ENCODE results near the gene KDELR1. TPM values are rescaled to one million over a fixed set of nuclear protein-coding genes. Genes with fewer than 3 reads are reported as not detected.

KDELR1 gene
- total RNA-seq, 1 experiment from 2014 or later = 198 TPM

DNA sequence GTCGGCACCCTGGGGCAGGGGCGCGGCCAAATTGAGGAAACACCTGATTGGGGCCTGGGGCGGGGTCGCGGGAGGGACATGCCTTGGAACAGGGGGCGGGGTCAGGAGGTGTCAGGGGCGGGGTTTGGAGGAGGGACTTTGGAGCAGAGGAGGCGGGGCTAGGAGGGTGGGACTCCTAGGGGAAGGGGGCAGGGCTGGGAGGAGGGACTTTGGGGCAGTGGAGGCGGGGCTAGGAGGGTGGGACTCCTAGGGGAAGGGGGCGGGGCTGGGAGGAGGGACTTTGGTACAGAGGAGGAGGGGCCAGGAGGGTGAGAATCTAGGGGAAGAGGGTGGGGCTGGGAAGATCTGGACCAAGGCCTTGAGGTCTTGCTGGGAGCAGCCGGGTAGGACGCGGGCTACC, 24.0 kb upstream of the KDELR1 start:
- H3K79me2 ChIP-seq (ENCODE audit: insufficient read depth, low read length) = no peaks in the 10 kb centered on the region
- no peak overlapping the region for H4K5ac ChIP-seq (ENCODE audit: insufficient read length, low read depth, low read length)
- Mint-ChIP-seq H3K27ac (no peak overlapping the region), H3K9me3 (no peaks in the 10 kb centered on the region), H3K4me1 (peaks cover 22 to 33% of the 10 kb centered on the region in 2 experiments), H3K4me3 (peak overlapping the region; percentile 80 to 87; a peak in 4 of 5 replicates), H3K27me3 (ENCODE audit: low read depth) (no peaks in the 10 kb centered on the region), H3K36me3 (ENCODE audit: insufficient read depth in 1 of 3, low read depth in 3 of 3) (peaks cover 0 to 15% (median 9%) of the 10 kb centered on the region in 3 experiments; a peak in 4 of 7 replicates)
- H2AK5ac ChIP-seq (ENCODE audit: insufficient read length, low read length) = no peak overlapping the region
- no peak overlapping the region for H2BK5ac ChIP-seq (ENCODE audit: insufficient read length, low read length)
- no peaks in the 10 kb centered on the region for H3K79me1 ChIP-seq (ENCODE audit: insufficient read depth, low read depth, low read length, poor library complexity, severe bottlenecking)
- no peak overlapping the region for H3K18ac ChIP-seq (ENCODE audit: insufficient read length, low read depth, low read length)
- no peak overlapping the region for H3K9ac ChIP-seq (ENCODE audit: extremely low read depth, insufficient read length, low read length)
- no peak overlapping the region for H3K27ac ChIP-seq (ENCODE audit: insufficient read length, low read depth, low read length)
- H3K23me2 ChIP-seq (ENCODE audit: insufficient read length, low read depth, low read length, poor library complexity, severe bottlenecking) = no peaks in the 10 kb centered on the region
- no peak overlapping the region for H3T11ph ChIP-seq (ENCODE audit: low read length)
- WGBS (ENCODE audit: extremely low coverage, insufficient read length, low lambda C conversion rate) = no CpG with 5 or more reads among the region's 14 CpGs
- TF ChIP-seq, protein P1, sequence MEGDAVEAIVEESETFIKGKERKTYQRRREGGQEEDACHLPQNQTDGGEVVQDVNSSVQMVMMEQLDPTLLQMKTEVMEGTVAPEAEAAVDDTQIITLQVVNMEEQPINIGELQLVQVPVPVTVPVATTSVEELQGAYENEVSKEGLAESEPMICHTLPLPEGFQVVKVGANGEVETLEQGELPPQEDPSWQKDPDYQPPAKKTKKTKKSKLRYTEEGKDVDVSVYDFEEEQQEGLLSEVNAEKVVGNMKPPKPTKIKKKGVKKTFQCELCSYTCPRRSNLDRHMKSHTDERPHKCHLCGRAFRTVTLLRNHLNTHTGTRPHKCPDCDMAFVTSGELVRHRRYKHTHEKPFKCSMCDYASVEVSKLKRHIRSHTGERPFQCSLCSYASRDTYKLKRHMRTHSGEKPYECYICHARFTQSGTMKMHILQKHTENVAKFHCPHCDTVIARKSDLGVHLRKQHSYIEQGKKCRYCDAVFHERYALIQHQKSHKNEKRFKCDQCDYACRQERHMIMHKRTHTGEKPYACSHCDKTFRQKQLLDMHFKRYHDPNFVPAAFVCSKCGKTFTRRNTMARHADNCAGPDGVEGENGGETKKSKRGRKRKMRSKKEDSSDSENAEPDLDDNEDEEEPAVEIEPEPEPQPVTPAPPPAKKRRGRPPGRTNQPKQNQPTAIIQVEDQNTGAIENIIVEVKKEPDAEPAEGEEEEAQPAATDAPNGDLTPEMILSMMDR (conservative IDR thresholded peaks at IDR 0.05) = no peak
- H3K4me1 ChIP-seq (ENCODE audit: insufficient read depth, low read length) = peaks cover 3% of the 10 kb centered on the region; the same call in 1 of the 2 replicates
- H3K14ac ChIP-seq (ENCODE audit: insufficient read depth, low read length) = no peak overlapping the region
- no peak overlapping the region for H2BK20ac ChIP-seq (ENCODE audit: low read depth, low read length, poor library complexity, severe bottlenecking)
- no peak overlapping the region for H4K91ac ChIP-seq (ENCODE audit: insufficient read length, low read depth, low read length)
- no peak overlapping the region for H4K8ac ChIP-seq (replicated peaks; ENCODE audit: insufficient read length, low read depth, low read length)
- H2AFZ ChIP-seq (ENCODE audit: low read length) = no peak overlapping the region
- H3K4me2 ChIP-seq (ENCODE audit: insufficient read depth, insufficient read length, low read length) = no peak overlapping the region
- H2BK12ac ChIP-seq (ENCODE audit: insufficient read length, low read depth, low read length) = no peak overlapping the region
- peak; percentile 94 for DNase-seq
- no peak overlapping the region for H3K4ac ChIP-seq (ENCODE audit: low read depth, low read length)
- H3K9me3 ChIP-seq (ENCODE audit: control insufficient read depth, low read depth, low read length) = no peaks in the 10 kb centered on the region
- H3K23ac ChIP-seq (ENCODE audit: insufficient read length, low read depth, low read length) = no peak overlapping the region
- no peaks in the 10 kb centered on the region for H3K27me3 ChIP-seq (ENCODE audit: insufficient read depth, low read length)
- H4K20me1 ChIP-seq (ENCODE audit: control insufficient read depth, insufficient read depth, insufficient read length) = peaks cover 3% of the 10 kb centered on the region
- no peak overlapping the region for H3K56ac ChIP-seq (ENCODE audit: insufficient read length, low read depth, low read length)
- no peak overlapping the region for H2BK15ac ChIP-seq (ENCODE audit: low read depth, low read length)
- H2BK120ac ChIP-seq (ENCODE audit: low read depth, low read length, poor library complexity, severe bottlenecking) = no peak overlapping the region
